ENCODE results near the gene MAP7.

GRCh38 chr6:136398453-136398852 is 151.8 kb downstream of the MAP7 start:
- TF ChIP-seq CTCF (IDR thresholded peaks at IDR 0.05) (no peak), POLR2A (IDR thresholded peaks at IDR 0.05) (no peak)

All from Peyer's patch (tissue), 4 donors.